Sigmoid colon (tissue), 7 donors: ENCODE measurements around the gene NRP2. TPM values are rescaled to one million over a fixed set of nuclear protein-coding genes. Genes with fewer than 3 reads are reported as not detected.

ENCODE experiments used
- DNase-seq: peaks from one replicate; pipeline ENCODE4 v3.0.0-alpha.2; 2019
- H3K27ac ChIP-seq, 4 donors: fragments of 200-600 bp; sonication (generic); one replicate each; pipeline ENCODE4 v1.5.1; 2016 to 2019; ENCODE audit warnings: mild to moderate bottlenecking in 1 of 4
- H3K27me3 ChIP-seq, 3 donors: fragments of 200-600 bp; sonication (generic); one replicate each; pipeline ENCODE4 v1.5.1; 2019; ENCODE audit warnings: mild to moderate bottlenecking in 1 of 3
- H3K36me3 ChIP-seq, 4 donors: fragments of 200-600 bp; sonication (generic); one replicate each; pipeline ENCODE4 v1.5.1; 2016 to 2019
- H3K4me1 ChIP-seq, 4 donors: fragments of 200-600 bp; sonication (generic); one replicate each; pipeline ENCODE4 v1.5.1; 2017 to 2019
- H3K4me3 ChIP-seq, 4 donors: fragments of 200-600 bp; sonication (generic); one replicate each; pipeline ENCODE4 v1.5.1; 2017 to 2019; ENCODE audit warnings: mild to moderate bottlenecking in 2 of 4, moderate library complexity in 1 of 4
- H3K9me3 ChIP-seq, 4 donors: fragments of 200-600 bp in 3 of 4; sonication (generic) in 3 of 4; one replicate each; pipeline versions ENCODE4 v1.5.1 to v1.6.1; 2013 to 2019
- CTCF ChIP-seq, 4 experiments: fragments of 450-650 bp in 3 of 4; fragments of 200-600 bp in 1 of 4; IDR thresholded peaks; one replicate each; pipeline ENCODE4 v1.5.1; 2016 to 2019; ENCODE audit warnings: antibody characterized with exemption in 4 of 4, mild to moderate bottlenecking in 3 of 4, moderate library complexity in 2 of 4
- EP300 ChIP-seq, 4 donors: sonication (generic); formaldehyde crosslinking; IDR thresholded peaks; one replicate each; pipeline ENCODE4 v1.6.1; 2017; ENCODE audit warnings: antibody characterized with exemption in 4 of 4
- POLR2A ChIP-seq, 2 donors: fragments of 450-650 bp; IDR thresholded peaks; one replicate each; pipeline ENCODE4 v1.6.1; 2016; ENCODE audit warnings: antibody characterized with exemption in 2 of 2, mild to moderate bottlenecking in 2 of 2, moderate library complexity in 2 of 2
- POLR2AphosphoS5 ChIP-seq, 4 donors: sonication (generic); formaldehyde crosslinking; IDR thresholded peaks; one replicate each; pipeline ENCODE4 v1.6.1; 2017; ENCODE audit warnings: antibody characterized with exemption in 4 of 4
- WGBS, 2 donors: extraction: QIAGEN DNeasy Blood & Tissue Kit; methylation state at CpG; one replicate each; pipeline ENCODE4 v1.1.7; 2013; 5-methylcytosine and 5-hydroxymethylcytosine counted together
- intact Hi-C: fragments of 100-400 bp; cut with DNase I; formaldehyde crosslinking; loops from one replicate; pipeline ENCODE4 v1.15.1; 2023
- polyA plus RNA-seq, 3 donors: library from polyadenylated mRNA; stranded (reverse); fragments of 200-250 nt; gene quantifications; one replicate each; pipeline ENCODE4 v1.2.3, GENCODE V29; 2013
- total RNA-seq, 4 donors: library from RNA; depleted of rRNA; stranded (reverse); fragments of >200 nt; gene quantifications; one replicate each; pipeline ENCODE4 v1.1.0, GENCODE V29; 2016
- donor health status: healthy with polysubstance abuse.
- donor health status: Bipolar disorder and iron deficiency.
- donor health status: healthy.

NRP2 gene
- total and polyA plus RNA-seq, 7 donors, result 2.5 to 348 (median 207) TPM

GRCh38 chr2:205675861-205676516 is 6.3 kb upstream of the NRP2 start:
- TF ChIP-seq CTCF (IDR thresholded peaks at IDR 0.05), result peak; percentile 75 to 95 (median 94)
- TF ChIP-seq POLR2AphosphoS5 (IDR thresholded peaks at IDR 0.05), result no peak
- no peak for TF ChIP-seq POLR2A (IDR thresholded peaks at IDR 0.05)
- no peak for TF ChIP-seq EP300 (IDR thresholded peaks at IDR 0.05)
- Histone ChIP-seq H3K4me3 (no peak overlapping the region), H3K27ac (no peak overlapping the region), H3K9me3 (no peaks in the 10 kb centered on the region), H3K27me3 (no peaks in the 10 kb centered on the region), H3K4me1 (peaks cover 0 to 19% (median 17%) of the 10 kb centered on the region in 4 donors), H3K36me3 (no peaks in the 10 kb centered on the region)
- intact Hi-C loops, result loop anchor here (2.0 to 5.0 kb wide), 4 partner anchors 429 to 1415 kb away; no protein-coding TSS in a partner anchor
- no peak for DNase-seq
- 34 to 40% methylated on average over 7 of the region's 7 CpGs for WGBS, 2 donors

GRCh38 chr2:205678541-205679142 is 3.7 kb upstream of the NRP2 start:
- no peaks in the 10 kb centered on the region for H3K36me3 ChIP-seq
- H3K9me3 ChIP-seq, result no peaks in the 10 kb centered on the region
- no peak for TF ChIP-seq EP300 (IDR thresholded peaks at IDR 0.05)
- no peak for TF ChIP-seq CTCF (IDR thresholded peaks at IDR 0.05)
- no peak for TF ChIP-seq POLR2AphosphoS5 (IDR thresholded peaks at IDR 0.05)
- TF ChIP-seq POLR2A (IDR thresholded peaks at IDR 0.05), result no peak
- intact Hi-C loops, result loop anchor here (2.0 to 5.0 kb wide), 3 partner anchors 431 to 1534 kb away; no protein-coding TSS in a partner anchor
- no peak overlapping the region for H3K4me3 ChIP-seq
- H3K27me3 ChIP-seq, result no peaks in the 10 kb centered on the region
- WGBS, 2 donors, result 24 to 72% methylated on average over 9 of the region's 9 CpGs
- peaks cover 0 to 26% (median 24%) of the 10 kb centered on the region in 4 donors for H3K4me1 ChIP-seq
- no peak overlapping the region for H3K27ac ChIP-seq
- no peak for DNase-seq

- Histone ChIP-seq H3K4me1 (peaks cover 0 to 26% (median 23%) of the 10 kb centered on the region in 4 donors), H3K27ac (no peak overlapping the region), H3K4me3 (no peak overlapping the region), H3K36me3 (no peaks in the 10 kb centered on the region), H3K9me3 (no peaks in the 10 kb centered on the region), H3K27me3 (no peaks in the 10 kb centered on the region)
- intact Hi-C loops, result loop anchor here (2.0 to 10.0 kb wide), 8 partner anchors 213 to 1535 kb away; partner anchors contain the start of gene PARD3B
- no peak for DNase-seq
- WGBS, 2 donors, result 65 to 82% methylated on average over 5 of the region's 5 CpGs
- TF ChIP-seq POLR2AphosphoS5 (IDR thresholded peaks at IDR 0.05), result no peak
- TF ChIP-seq CTCF (IDR thresholded peaks at IDR 0.05), result no peak
- no peak for TF ChIP-seq POLR2A (IDR thresholded peaks at IDR 0.05)
- no peak for TF ChIP-seq EP300 (IDR thresholded peaks at IDR 0.05)
Observed at GRCh38 chr2:205679410-205680009, 2.8 kb upstream of the NRP2 start.

GRCh38 chr2:205680067-205680466 is 2.2 kb upstream of the NRP2 start:
- intact Hi-C loops, result loop anchor here (2.0 to 10.0 kb wide), 5 partner anchors 213 to 1228 kb away; partner anchors contain the start of gene PARD3B
- peak overlapping the region in 3 of 4 donors; percentile 94 to 99 (median 96) for H3K27ac ChIP-seq
- H3K4me3 ChIP-seq, result no peak overlapping the region
- peak; percentile 77 for DNase-seq
- peaks cover 0 to 26% (median 23%) of the 10 kb centered on the region in 4 donors for H3K4me1 ChIP-seq
- no peaks in the 10 kb centered on the region for H3K9me3 ChIP-seq
- peaks cover 0 to 4% (median 0%) of the 10 kb centered on the region in 4 donors for H3K36me3 ChIP-seq
- H3K27me3 ChIP-seq, result no peaks in the 10 kb centered on the region
- TF ChIP-seq POLR2AphosphoS5 (IDR thresholded peaks at IDR 0.05) (no peak), CTCF (IDR thresholded peaks at IDR 0.05) (peak; percentile 34 to 76 (median 56))
- WGBS, 2 donors, result 35 to 48% methylated on average over 3 of the region's 3 CpGs
